Stimulated activated CD8-positive, alpha-beta memory T cell treated with anti-CD3 and anti-CD28 coated beads, Interleukin-7, amount 100 ng/mL, for 24 hours (primary cell): ENCODE measurements around the gene THOP1.
A peak's percentile ranks its signal among the peaks of the same experiment; 100 is the strongest.

Experiments used
- DNase-seq: peaks from one replicate; pipeline ENCODE4 v3.0.0-alpha.2; 2020; ENCODE audit warnings: low read depth

Gene THOP1

GRCh38 chr19:2785244-2785997 is at the start of gene THOP1:
THOP1 (plus strand) TSS chr19:2785503; CDS start chr19:2785663, 160 bp downstream.
- peak; percentile 99 for DNase-seq

DNA sequence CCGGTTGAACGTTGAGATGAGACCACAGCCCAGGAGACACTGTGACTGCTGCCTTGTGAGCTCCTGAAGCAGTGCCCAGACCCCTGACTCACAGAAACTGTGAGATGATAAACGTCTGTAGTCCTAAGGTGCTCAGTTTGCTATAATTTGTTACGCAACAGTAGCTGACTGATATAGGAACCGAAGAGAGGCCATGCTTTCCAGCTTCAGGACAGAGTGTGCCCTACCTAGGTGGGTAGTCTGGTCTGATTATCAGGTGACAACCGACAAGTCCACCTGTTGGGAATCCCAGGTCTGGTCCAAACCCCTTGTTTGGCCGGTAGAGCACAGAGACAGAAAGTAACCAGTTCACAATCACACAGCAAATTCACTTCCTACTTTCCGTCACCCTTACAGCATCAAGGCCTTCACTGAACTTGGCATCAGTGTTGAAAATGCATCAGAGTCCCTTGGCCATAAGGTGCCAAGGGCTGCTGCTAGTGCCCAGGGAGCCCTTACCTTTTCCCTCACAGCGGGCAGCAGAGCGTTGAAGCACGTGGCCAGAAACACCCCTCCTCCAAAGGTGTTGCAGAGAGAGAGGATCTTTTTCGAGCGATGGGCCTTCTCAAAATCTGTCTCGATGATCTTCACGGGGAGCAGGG is 48.6 kb upstream of the THOP1 start:
- DNase-seq: no peak

DNA sequence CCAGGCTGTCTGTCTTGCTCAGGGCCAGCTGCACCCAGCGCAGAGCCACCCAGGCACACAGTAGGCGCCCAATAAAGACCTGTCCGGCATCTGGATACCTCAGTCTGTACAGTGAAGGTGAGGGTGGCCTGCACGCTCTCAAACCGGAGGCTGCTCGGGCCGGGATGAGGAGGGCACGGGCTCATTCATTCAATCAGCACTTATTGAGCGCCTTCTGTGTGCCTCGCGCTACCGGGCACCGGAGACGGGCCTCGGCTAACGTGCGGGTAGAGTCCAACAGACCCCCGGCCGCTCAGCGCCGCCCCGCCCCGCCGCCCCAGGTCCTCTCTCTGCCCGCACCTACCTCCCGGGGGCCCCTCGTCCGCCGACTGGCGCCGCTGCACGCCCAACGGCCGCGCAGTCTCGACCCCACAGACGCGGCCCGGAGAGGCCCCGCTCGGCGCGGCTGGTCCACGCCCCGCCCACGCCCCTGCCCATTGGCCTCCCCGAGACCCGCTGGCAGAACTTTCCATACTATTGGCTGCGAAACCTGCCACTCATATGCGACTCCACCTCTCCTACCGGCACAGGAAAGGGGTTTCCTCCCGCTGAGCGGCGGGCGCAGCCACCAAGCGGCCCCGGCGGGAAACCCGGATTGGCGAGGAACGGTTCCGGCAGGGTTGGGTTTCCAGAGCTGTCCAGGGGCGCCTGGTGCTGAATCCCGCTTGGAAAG is 45.5 kb upstream of the THOP1 start, which contains the start of gene SLC39A3:
SLC39A3 (minus strand) TSS at position 416 of the 712 bp plus-strand sequence. CDS start 2,760 bp downstream, outside the sequence.
- peak; percentile 99 for DNase-seq

- DNase-seq: no peak
Observed at GRCh38 chr19:2740314-2740656, 45.0 kb upstream of the THOP1 start.

DNA sequence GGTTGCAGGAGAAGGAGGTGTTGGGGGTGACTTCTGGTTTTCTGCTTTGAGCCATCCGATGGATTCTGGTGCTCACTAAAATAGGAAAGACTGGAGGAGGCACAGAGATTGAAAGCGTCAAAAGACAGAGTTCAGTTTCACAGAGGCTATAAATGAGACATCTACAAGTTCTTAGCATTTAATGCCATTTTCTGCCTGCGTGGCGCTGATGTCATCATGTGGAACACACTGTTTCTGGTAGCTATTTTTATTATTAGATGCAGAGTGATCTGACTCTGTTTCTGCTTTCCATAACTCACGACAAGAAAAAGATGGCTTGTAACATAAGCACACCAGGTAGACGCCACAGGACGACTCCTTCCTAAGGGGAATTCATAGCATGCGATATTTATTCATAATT is 42.2 kb upstream of the THOP1 start:
- no peak for DNase-seq

GRCh38 chr19:2744113-2744512 is 41.2 kb upstream of the THOP1 start:
- no peak for DNase-seq

DNA sequence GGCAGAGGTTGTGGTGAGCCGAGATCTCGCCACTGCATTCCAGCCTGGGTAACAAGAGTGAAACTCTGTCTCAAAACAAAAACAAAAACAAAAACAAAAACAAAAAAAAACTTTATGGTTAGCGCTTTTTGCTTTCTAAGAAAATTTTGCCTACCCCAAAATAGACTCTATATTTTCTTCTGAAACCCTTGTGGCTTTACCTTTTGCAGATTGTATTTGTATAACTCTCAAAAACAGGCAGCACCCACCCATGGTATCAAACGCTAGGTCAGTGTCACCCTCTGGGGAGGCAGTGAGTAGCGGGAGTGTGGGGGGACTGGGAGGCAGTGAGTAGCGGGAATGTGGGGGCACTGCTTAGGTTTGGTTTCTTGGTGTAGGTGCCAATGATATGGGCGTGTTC is 38.0 kb upstream of the THOP1 start:
- no peak for DNase-seq

DNA sequence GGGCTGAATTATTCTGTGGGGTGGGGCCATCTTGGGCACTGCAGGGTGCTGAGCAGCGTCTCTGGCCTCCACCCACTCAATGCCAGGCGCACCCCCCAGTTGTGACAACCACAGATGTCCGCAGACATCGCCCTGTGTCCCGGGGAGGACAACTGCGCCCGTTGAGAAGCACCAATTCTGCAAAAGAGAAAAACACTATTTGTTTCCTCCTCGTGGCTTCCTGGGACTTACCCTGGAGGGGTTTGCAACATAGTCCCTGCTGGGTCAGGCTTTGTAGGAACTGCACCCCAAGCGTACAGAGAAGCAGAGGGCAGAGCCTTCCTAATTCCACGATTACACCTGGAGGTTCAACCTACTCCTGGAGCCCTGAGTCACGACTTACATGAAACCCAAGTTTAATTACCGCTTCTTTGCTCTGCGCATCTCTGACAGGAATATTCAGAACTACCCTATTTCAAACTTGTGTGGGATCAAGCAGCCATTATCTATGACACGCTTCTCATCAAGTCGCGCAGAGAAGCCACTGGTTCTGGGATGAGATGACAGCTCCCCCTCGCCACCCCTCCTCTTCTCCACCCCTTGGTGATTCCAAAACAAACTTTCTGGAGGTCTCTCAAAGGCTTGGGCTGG is 34.4 kb upstream of the THOP1 start:
- no peak for DNase-seq

GRCh38 chr19:2751438-2751830 is 33.9 kb upstream of the THOP1 start:
- no peak for DNase-seq

DNA sequence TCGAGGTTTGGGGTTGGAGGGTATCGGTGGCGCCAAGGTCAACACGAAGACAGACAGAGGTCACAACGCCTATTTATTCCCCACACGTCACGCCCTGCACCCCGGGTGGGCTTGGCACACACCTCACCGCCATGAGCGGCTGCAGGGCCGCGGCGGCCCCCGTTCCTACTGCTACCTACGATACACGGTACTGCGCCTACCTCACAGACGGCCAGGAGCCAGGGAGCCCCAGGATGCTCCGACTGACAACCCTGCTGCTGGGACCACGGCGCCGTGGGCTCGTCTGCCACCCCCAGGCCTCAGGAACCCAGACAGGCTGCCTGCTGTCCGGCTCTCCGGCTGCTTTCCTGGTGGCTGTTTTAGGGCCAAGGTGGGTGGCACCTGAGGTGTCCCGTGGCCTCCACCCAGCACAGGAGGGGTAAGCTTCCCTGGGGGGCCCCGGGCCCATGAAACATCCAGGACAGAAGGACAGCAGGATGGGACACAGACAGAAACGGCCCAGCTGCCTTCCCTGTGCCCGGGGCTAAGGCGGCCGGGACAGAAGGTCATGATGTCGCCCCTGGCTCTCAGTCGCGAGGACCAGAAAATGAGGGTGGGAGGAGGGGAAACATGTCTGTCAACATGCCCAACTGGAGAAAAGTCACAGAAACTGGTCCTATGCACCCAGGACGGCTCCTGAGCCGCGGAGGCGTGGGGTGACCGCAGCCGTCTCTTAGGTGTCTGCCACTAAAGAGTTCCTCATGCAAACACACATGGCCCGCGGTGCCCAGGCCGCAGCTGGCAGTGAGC is 30.4 kb upstream of the THOP1 start:
- no peak for DNase-seq

DNA sequence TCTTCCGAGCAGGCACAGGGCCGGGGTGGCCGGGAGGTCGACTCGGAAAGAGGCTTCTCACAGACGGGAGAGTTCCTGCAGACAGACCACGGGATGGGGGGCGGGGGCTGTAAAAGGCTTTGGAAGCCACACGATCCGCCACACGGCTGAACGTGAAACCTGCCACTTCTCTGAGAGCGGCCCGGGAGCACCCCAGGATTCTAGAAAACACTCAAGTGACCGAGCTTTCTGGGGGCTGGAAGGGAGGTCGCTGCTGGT is 29.9 kb upstream of the THOP1 start:
- DNase-seq: no peak

DNA sequence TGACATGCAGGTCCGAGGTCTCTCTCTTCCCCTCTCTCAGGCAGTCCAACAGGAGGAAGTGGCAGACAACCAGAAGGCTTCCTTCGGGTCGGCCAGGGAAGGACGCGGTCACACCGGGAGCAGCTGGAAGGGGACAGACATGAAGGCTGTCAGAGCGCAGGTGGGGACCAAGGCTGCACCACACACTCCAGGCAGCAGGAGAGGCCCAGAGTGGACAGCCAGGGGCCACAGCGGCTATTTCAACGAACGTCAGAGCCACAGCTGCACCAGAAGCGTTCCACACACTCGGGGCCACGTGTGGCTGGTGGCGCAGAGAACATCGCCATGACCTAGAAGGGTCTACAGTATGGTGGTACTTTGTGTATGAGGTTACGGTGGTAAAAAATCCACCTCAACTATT is 29.5 kb upstream of the THOP1 start:
- no peak for DNase-seq

DNA sequence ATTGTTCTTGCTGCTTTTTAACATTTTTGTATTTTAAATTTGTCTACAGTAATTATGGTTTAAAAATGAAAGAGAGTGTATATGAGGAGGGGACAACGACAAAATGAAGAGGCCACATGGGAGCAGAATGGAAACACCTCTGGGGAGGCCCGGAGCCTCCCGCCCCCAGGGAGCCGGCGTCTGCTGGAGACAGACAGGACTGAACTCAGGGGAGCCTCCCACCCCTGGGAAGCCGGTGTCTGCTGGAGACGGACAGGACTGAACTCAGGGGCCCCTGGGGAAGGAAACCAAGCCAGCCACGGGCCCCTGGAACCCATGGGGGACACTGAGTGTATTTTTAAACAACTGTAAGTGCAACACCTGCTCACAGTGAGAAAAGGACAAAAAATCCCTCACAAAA is 28.8 kb upstream of the THOP1 start:
- DNase-seq: no peak

DNA sequence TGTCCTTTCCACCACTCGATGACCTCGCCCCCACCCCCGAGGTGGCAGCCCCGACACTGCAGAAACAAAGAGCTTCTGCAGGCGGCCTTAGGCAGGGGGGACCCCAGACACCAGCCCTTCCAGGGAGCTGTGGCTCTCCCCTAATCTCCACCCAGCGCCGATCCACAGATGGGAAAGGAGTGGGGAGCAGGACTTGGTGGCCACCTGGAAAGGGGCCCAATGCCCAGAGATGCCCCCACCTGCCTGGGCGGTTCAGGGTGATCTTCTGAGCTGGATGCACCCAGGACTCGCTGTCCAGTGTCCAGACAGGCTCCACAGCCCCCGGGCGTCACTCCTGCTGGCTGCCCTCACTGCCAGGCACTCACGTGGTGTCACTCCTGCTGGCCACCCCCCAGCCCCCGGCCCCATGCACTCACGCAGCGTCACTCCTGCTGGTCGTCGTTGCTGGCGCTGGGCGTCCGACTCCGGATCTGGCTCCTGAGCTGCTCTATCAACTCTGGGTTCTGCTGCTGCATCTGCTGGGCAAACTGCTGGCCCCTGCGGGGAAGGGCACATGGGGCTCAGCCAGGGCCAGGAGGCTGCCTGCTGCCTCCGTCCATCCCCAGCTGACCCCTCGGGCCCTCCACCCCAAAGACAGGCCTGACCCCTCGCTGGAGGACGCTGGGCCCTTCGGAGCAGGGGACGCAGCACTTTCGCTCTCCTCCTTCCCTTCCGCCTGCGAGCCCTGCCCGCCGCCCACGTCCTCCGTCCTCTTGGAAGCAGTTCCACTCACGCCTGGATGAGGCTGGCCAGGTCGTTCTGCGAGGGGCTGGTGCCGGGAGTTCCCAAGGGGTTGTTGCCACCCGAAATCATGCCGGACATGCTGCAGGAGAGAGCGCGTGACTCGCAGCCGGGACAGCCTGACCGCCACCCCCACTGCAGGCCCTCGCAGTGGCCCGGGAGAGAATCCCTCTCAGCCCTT is 28.1 kb upstream of the THOP1 start:
- DNase-seq: no peak

DNA sequence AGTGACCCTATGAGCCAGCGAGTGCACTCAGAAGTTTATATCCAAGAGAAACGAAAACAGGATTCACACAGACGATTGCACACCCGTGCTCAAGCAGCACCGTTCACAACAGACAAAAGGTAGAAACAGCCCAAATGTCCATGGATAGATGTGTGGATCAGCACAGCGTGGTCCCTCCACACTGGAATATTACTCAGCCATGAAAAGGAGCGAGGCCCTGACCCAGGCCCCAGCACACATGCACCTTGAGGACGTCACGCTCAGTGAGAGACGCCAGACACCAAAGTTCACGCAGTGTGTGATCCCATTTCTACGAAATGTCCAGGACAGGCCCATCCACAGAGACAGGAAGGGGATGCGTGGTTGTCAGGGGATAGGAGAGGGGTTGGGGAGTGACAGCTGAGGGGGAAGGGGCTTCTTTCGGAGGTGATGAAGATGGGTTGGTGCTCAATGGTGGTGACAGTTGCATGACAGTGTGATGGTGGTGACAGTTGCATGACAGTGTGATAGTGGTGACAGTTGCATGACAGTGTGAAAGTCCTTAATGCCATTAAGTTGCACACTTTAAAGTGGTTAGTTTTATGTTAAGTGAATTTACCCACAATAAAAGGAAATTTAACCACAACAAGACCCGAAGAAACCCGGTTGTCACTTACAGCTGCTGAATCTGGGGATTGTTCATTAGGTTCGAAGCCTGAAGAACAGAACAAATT is 26.5 kb upstream of the THOP1 start:
- no peak for DNase-seq

GRCh38 chr19:2759362-2759761 is 25.9 kb upstream of the THOP1 start:
- no peak for DNase-seq

DNA sequence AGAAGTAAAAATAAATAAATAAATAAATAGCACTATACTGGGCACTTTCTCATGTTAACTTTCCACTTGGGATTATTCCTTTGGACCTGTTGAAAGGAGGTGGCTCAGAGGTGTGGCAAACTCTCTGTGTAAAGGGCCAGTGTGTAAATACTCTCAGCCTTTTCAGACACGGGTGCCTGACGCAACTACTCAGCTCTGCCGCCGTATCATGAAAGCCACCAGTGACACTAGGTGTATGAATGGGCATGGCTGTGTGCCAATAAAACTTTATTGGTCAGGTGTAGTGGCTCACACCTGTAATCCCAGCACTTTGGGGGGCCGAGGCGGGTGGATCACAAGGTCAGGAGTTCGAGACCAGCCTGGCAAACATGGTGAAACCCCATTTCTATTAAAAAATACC is 25.3 kb upstream of the THOP1 start:
- no peak for DNase-seq

DNA sequence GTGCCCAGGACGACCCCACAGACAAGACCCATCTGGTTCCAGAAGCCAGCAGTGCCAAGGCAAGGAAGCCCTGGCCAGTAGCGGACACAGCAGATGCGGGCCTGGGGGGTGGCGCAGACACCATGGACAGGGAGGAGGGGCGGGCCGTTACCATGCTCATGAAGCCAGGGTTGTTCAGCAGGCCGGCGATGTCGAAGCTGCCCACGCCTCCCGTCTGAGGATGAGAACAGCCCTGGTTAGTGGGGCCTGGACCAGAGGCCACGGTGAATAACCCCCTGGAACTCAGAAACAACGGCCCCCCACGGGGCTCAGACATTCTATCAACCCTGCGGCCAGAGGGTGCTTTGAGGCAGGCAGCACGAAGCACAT is 24.0 kb upstream of the THOP1 start:
- no peak for DNase-seq

GRCh38 chr19:2761876-2762782 is 23.2 kb upstream of the THOP1 start:
- DNase-seq: no peak
